Measurements from ENCODE around the gene INO80E. TPM values are rescaled to one million over a fixed set of nuclear protein-coding genes. Genes with fewer than 3 reads are reported as not detected.

The INO80E gene
- total and polyA plus RNA-seq, 7 donors, result 30.5 to 86.9 (median 43.3) TPM

DNA sequence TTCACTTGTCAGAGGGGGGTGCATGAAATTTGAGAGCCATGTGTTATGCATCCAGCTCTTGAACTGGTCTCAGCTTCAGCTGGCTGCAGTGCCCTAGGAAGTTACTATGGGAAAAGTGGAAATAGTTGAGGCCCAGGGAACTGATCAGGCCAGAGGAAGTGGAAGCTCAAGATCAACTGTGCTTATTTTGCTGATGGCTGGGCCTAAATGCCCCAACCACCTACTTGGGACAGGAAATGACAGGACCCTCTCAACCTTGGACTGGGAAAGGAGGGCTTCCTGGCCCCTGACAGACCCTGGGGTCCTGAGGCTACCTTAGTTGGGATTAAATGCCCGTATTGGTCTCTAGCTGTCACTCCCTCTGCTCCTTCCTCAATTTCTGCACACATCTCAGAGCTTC lies 23.5 kb upstream of the INO80E start:
- H3K4me3 ChIP-seq, result no peak overlapping the region
- ATAC-seq (no peak), DNase-seq (no peak)
- no peaks in the 10 kb centered on the region for H3K9me3 ChIP-seq
- no peak overlapping the region for H3K27ac ChIP-seq
- intact Hi-C loops (cut with DNase I), result loop anchor here in 1 of 2 donors (5.0 to 10.0 kb wide), 3 partner anchors 45 to 1752 kb away; partner anchors contain the start of genes CDIPT and KCTD13
- peaks cover 6 to 38% of the 10 kb centered on the region in 2 donors for H3K36me3 ChIP-seq (ENCODE audit: insufficient read depth in 1 of 2, low read depth in 1 of 2)
- 85 to 100% (median 94%) methylated on average over 1 of the region's 1 CpG for WGBS, 3 donors
- no peaks in the 10 kb centered on the region for H3K27me3 ChIP-seq (ENCODE audit: insufficient read depth in 3 of 3, low read length in 2 of 3)
- TF ChIP-seq, protein P1, sequence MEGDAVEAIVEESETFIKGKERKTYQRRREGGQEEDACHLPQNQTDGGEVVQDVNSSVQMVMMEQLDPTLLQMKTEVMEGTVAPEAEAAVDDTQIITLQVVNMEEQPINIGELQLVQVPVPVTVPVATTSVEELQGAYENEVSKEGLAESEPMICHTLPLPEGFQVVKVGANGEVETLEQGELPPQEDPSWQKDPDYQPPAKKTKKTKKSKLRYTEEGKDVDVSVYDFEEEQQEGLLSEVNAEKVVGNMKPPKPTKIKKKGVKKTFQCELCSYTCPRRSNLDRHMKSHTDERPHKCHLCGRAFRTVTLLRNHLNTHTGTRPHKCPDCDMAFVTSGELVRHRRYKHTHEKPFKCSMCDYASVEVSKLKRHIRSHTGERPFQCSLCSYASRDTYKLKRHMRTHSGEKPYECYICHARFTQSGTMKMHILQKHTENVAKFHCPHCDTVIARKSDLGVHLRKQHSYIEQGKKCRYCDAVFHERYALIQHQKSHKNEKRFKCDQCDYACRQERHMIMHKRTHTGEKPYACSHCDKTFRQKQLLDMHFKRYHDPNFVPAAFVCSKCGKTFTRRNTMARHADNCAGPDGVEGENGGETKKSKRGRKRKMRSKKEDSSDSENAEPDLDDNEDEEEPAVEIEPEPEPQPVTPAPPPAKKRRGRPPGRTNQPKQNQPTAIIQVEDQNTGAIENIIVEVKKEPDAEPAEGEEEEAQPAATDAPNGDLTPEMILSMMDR (IDR thresholded peaks at IDR 0.05), result no peak
- peaks cover 25% of the 10 kb centered on the region for H3K4me1 ChIP-seq

DNA sequence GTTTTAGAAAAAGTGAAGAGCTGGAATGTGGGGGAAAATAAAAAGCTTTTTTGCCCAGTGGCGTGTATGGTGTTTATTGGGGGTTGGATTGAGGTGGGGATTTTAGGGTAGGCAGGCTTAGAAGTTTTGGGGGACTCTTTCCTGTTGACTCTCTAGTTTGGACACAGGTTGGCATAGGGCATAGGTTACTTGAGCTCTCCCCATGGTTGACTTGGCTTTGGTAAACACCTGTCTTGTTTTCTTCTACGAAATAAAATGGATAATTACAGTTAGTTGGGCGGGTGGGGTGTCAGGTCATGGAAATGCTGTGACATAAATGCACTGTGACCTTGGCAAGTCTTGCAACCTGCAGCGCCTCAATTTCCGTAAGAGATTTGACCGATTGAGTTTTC lies 23.1 kb upstream of the INO80E start:
- no peaks in the 10 kb centered on the region for H3K27me3 ChIP-seq (ENCODE audit: insufficient read depth in 3 of 3, low read length in 2 of 3)
- H3K9me3 ChIP-seq, result no peaks in the 10 kb centered on the region
- DNase-seq, result no peak
- WGBS, 3 donors, result 59 to 69% (median 67%) methylated on average over 6 of the region's 6 CpGs
- H3K27ac ChIP-seq, result peak overlapping the region; percentile 91
- peaks cover 25% of the 10 kb centered on the region for H3K4me1 ChIP-seq
- TF ChIP-seq, protein P1 (IDR thresholded peaks at IDR 0.05), result no peak
- ATAC-seq, result no peak
- intact Hi-C loops (cut with DNase I), result loop anchor here in 1 of 2 donors (5.0 to 10.0 kb wide), 3 partner anchors 46 to 1752 kb away; partner anchors contain the start of genes CDIPT and KCTD13
- peaks cover 6 to 39% of the 10 kb centered on the region in 2 donors for H3K36me3 ChIP-seq (ENCODE audit: insufficient read depth in 1 of 2, low read depth in 1 of 2)
- H3K4me3 ChIP-seq, result peak overlapping the region; percentile 95

DNA sequence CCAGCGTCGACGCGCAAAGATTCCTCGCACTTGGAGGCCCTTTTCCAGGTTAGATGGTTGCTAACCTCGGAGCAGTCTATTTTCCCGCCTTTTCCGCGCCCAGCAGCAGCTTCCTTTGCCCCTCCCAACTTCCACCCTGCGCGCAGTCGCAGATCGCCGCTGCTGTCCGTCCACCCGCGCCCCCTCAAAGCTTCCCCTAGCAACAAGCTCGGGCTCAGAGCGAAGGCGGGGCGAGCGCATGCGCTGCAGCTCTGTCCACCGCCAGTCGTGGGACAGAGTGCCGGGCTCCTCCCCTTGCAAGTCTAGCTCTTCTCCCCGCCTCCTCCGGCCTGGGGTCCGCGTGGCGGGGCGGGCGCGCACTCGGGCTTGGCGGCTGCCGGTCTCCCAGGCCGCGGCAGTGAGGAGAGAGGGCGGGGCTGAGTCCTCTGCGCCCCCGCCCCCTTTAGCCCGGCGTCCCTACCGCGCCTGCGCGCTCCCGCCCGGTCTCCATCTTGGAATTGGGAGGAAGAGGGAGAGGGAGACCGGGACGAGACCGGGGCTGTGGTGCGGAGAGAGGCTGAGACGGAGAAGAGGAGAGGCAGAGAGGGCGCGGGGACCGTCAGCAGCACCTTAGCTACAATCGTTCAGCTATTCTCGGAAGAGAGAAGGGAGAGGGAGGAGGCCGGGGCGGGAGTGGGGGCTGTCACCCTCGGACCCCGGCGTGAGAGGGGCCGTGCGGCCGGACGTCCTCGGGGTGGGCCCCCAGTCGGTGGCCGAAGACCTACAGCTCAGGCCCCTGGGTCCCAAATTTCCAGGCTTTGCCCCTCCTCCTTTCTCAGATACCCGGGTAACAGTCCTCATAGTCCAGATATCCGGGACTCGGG lies 22.4 kb upstream of the INO80E start, which contains the start of gene TAOK2:
Gene TAOK2, plus strand, starts transcription at position 485 of the 863 bp plus-strand sequence. CDS start 3,905 bp downstream, outside the sequence.
- Histone ChIP-seq H3K27ac (peak within 1 kb of the TSS; percentile 91), H3K9me3 (no peaks in the 10 kb centered on the region), H3K4me1 (peaks cover 25% of the 10 kb centered on the region), H3K36me3 (ENCODE audit: insufficient read depth in 1 of 2, low read depth in 1 of 2) (peaks cover under 1 to 39% of the 10 kb centered on the region in 2 donors), H3K27me3 (ENCODE audit: insufficient read depth in 3 of 3, low read length in 2 of 3) (no peaks in the 10 kb centered on the region), H3K4me3 (peak within 1 kb of the TSS; percentile 95)
- intact Hi-C loops (cut with DNase I), result loop anchor here (2.0 to 10.0 kb wide), 4 partner anchors 21 to 1751 kb away; partner anchors contain the start of genes CDIPT (in 1 of the 2), HIRIP3 (in 1 of the 2) and KCTD13 (in 1 of the 2)
- TF ChIP-seq, protein P1 (IDR thresholded peaks at IDR 0.05), result no peak
- peak; percentile 99 to 100 for DNase-seq
- ATAC-seq, result peak; percentile 96 to 99 (median 98)
- 2 to 3% (median 3%) methylated on average over 69 to 75 of the region's 75 CpGs for WGBS, 3 donors

DNA sequence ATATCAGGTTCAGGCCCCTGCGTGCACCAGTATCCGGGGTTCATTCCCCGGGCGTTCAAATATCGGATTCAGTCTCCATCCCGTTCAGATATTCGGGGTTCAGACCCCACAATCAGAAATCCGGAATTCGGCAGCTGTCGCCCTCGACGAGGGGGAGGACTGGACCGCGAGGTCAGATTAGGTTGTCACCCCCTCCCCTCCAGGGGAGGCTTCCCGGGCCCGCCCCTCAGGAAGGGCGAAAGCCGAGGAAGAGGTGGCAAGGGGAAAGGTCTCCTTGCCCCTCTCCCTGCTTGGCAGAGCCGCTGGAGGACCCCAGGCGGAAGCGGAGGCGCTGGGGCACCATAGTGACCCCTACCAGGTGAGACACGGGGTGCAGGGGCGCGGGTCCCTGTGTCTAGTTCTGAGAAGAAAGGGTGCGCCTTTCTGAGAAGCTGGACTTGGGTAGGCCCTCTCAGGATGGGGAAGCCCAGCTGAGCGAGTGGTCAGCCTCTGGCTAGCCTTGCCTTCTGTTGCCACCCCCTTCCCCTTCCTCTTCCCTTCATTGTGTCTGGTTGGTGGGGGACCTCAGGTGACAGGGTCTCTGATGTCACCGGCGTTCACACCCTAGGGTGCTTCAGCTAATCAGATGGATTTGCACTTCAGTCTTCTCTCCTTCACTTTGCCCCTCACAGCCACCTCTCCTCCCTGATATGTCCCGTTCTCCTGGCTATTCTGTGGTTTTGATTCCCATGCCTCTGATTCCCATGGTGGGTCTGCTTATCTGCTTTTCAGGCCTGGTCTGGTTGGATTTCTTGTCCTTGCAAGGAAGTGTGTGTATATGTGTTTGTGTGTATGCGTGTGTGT lies 21.5 kb upstream of the INO80E start:
- H3K4me3 ChIP-seq, result peak overlapping the region; percentile 95
- H3K4me1 ChIP-seq, result peaks cover 25% of the 10 kb centered on the region
- peak in 1 of 4 donors; percentile 5 for ATAC-seq
- TF ChIP-seq, protein P1 (IDR thresholded peaks at IDR 0.05), result no peak
- peak in 1 of 2 donors; percentile 61 for DNase-seq
- intact Hi-C loops (cut with DNase I), result loop anchor here (1.0 to 10.0 kb wide), 5 partner anchors 10 to 1750 kb away; partner anchors contain the start of genes KCTD13 (in 2 of the 2), CDIPT (in 1 of the 2) and HIRIP3 (in 1 of the 2)
- 1 to 2% (median 2%) methylated on average over 30 to 31 of the region's 31 CpGs for WGBS, 3 donors
- H3K27me3 ChIP-seq (ENCODE audit: insufficient read depth in 3 of 3, low read length in 2 of 3), result no peaks in the 10 kb centered on the region
- no peaks in the 10 kb centered on the region for H3K9me3 ChIP-seq
- peak overlapping the region; percentile 91 for H3K27ac ChIP-seq
- H3K36me3 ChIP-seq (ENCODE audit: insufficient read depth in 1 of 2, low read depth in 1 of 2), result peaks cover 0 to 39% of the 10 kb centered on the region in 2 donors
